OCI-LY7 (cell line): ENCODE results near the gene RPL39.

ENCODE experiments used
- EZH2phosphoT487 ChIP-seq: fragments of 200-600 bp; sonication (generic); IDR thresholded peaks from 2 replicates; pipeline ENCODE4 v1.6.1; 2018; ENCODE audit warnings: low read depth, borderline replicate concordance, mild to moderate bottlenecking, mixed run types, antibody characterized with exemption, low read length, moderate library complexity, mixed read lengths
- TF ChIP-seq, protein P1 (sequence below): fragments of 200-600 bp; sonication (generic); conservative IDR thresholded peaks from 2 replicates; pipeline ENCODE4 v1.5.1; 2014; ENCODE audit warnings: mild to moderate bottlenecking, antibody characterized with exemption, low read length, moderate library complexity, mixed read lengths

DNA sequence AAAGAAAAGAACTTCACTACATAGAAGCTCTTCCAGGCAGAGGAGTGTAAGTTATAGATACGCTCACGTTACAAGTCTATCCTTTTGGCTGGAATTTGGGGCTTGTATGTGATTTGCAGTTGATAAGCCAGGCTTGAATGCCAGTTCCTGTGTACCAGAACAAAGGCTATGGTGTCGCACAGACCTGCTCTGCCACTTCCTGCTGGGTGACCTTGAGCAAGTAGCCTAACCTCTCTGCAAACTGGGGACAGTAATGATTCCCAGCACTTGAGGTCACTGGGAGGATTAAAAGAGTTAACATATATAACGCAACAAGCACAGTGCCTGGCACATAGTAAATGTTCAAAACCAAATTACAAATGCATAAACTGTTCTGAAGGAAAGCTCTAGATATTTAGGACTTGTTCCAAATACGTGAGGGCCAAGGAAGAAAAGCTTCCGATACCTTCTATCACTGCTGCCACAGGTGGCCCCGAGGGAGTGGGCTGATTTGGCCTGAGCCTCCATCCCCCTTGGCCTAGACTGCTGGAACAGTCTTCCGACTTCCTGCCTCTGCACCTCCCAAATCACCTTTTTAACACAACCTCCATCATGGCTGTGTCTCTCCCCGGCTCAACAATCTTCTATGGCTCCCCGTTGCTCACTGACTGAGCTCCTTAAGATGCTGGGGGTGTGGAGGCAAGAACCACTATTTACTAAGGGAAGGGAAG is 34.3 kb downstream of the RPL39 start:
- TF ChIP-seq, protein P1, sequence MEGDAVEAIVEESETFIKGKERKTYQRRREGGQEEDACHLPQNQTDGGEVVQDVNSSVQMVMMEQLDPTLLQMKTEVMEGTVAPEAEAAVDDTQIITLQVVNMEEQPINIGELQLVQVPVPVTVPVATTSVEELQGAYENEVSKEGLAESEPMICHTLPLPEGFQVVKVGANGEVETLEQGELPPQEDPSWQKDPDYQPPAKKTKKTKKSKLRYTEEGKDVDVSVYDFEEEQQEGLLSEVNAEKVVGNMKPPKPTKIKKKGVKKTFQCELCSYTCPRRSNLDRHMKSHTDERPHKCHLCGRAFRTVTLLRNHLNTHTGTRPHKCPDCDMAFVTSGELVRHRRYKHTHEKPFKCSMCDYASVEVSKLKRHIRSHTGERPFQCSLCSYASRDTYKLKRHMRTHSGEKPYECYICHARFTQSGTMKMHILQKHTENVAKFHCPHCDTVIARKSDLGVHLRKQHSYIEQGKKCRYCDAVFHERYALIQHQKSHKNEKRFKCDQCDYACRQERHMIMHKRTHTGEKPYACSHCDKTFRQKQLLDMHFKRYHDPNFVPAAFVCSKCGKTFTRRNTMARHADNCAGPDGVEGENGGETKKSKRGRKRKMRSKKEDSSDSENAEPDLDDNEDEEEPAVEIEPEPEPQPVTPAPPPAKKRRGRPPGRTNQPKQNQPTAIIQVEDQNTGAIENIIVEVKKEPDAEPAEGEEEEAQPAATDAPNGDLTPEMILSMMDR: no peak
- TF ChIP-seq EZH2phosphoT487: no peak
